Measurements from ENCODE around the gene C8A. TPM values are rescaled to one million over a fixed set of nuclear protein-coding genes. Genes with fewer than 3 reads are reported as not detected.

Gene C8A
- polyA plus RNA-seq, 1 donor (not counting 4 experiments of a cell fraction or from before 2014, with no cell fraction given), result not detected

- H3K4me3 ChIP-seq (ENCODE audit: control insufficient read depth in 2 of 3, extremely low read depth in 1 of 3, insufficient read depth in 2 of 3, low read depth in 1 of 3, low read length in 3 of 3), result no peak overlapping the region
- H2AFZ ChIP-seq (ENCODE audit: control insufficient read depth, low read length), result no peak overlapping the region
- no peak overlapping the region for H3K4me2 ChIP-seq (ENCODE audit: control insufficient read depth, extremely low read depth, insufficient read depth, low read depth, low read length)
- no peaks in the 10 kb centered on the region for H3K36me3 ChIP-seq (ENCODE audit: control insufficient read depth in 2 of 2, extremely low read depth in 1 of 2, insufficient read depth in 2 of 2, low read length in 2 of 2)
- no peaks in the 10 kb centered on the region for H3K9me3 ChIP-seq (ENCODE audit: control insufficient read depth, low read depth, low read length)
- dilution Hi-C loops (cut with MboI; ENCODE audit: extremely low pct_ligation_motif_present, low sequenced_read_pairs), result no loop called here
- no peak overlapping the region for H3K9ac ChIP-seq (ENCODE audit: control insufficient read depth, extremely low read depth, insufficient read depth, low read length)
- H3K79me2 ChIP-seq (ENCODE audit: control insufficient read depth, insufficient read depth, low read length), result no peaks in the 10 kb centered on the region
- no peak for FAIRE-seq
- no peaks in the 10 kb centered on the region for H3K27me3 ChIP-seq (ENCODE audit: control insufficient read depth, extremely low read depth, insufficient read depth, low read length)
- H3K4me1 ChIP-seq (ENCODE audit: control insufficient read depth, extremely low read depth, insufficient read depth, low read length), result peaks cover 13% of the 10 kb centered on the region
- H3K27ac ChIP-seq (ENCODE audit: control insufficient read depth, insufficient read depth, low read length), result no peak overlapping the region
- no peaks in the 10 kb centered on the region for H4K20me1 ChIP-seq (ENCODE audit: control insufficient read depth, extremely low read depth, insufficient read depth, low read length)
- TF ChIP-seq CTCF (optimal IDR thresholded peaks at IDR 0.05 in 1 of 3, IDR thresholded peaks at IDR 0.05 in 1 of 3, conservative IDR thresholded peaks at IDR 0.05 in 1 of 3; ENCODE audit: extremely low read depth in 1 of 3, insufficient read depth in 2 of 3, low read length in 3 of 3), result no peak
- DNase-seq (ENCODE audit: low read depth, low spot score), result no peak
- no peaks in the 10 kb centered on the region for H3K9me1 ChIP-seq (ENCODE audit: control insufficient read depth, extremely low read depth, insufficient read depth, low read length)
Observed at GRCh38 chr1:56835657-56836056, 18.9 kb upstream of the C8A start.

GRCh38 chr1:56836359-56836758, 18.2 kb upstream of the C8A start:
- H3K4me1 ChIP-seq (ENCODE audit: control insufficient read depth, extremely low read depth, insufficient read depth, low read length), result peaks cover 13% of the 10 kb centered on the region
- H4K20me1 ChIP-seq (ENCODE audit: control insufficient read depth, extremely low read depth, insufficient read depth, low read length), result no peaks in the 10 kb centered on the region
- no peak overlapping the region for H3K4me2 ChIP-seq (ENCODE audit: control insufficient read depth, extremely low read depth, insufficient read depth, low read depth, low read length)
- TF ChIP-seq EZH2 (IDR thresholded peaks at IDR 0.05; ENCODE audit: low read length) (no peak), CTCF (optimal IDR thresholded peaks at IDR 0.05 in 1 of 3, IDR thresholded peaks at IDR 0.05 in 1 of 3, conservative IDR thresholded peaks at IDR 0.05 in 1 of 3; ENCODE audit: extremely low read depth in 1 of 3, insufficient read depth in 2 of 3, low read length in 3 of 3) (no peak)
- H3K9ac ChIP-seq (ENCODE audit: control insufficient read depth, extremely low read depth, insufficient read depth, low read length), result no peak overlapping the region
- dilution Hi-C loops (cut with MboI; ENCODE audit: extremely low pct_ligation_motif_present, low sequenced_read_pairs), result no loop called here
- H3K27me3 ChIP-seq (ENCODE audit: control insufficient read depth, extremely low read depth, insufficient read depth, low read length), result no peaks in the 10 kb centered on the region
- H3K27ac ChIP-seq (ENCODE audit: control insufficient read depth, insufficient read depth, low read length), result no peak overlapping the region
- DNase-seq (ENCODE audit: low read depth, low spot score) (no peak), FAIRE-seq (no peak)
- H3K9me3 ChIP-seq (ENCODE audit: control insufficient read depth, low read depth, low read length), result no peaks in the 10 kb centered on the region
- no peak overlapping the region for H3K4me3 ChIP-seq (ENCODE audit: control insufficient read depth in 2 of 3, extremely low read depth in 1 of 3, insufficient read depth in 2 of 3, low read depth in 1 of 3, low read length in 3 of 3)
- H3K79me2 ChIP-seq (ENCODE audit: control insufficient read depth, insufficient read depth, low read length), result no peaks in the 10 kb centered on the region
- no peak overlapping the region for H2AFZ ChIP-seq (ENCODE audit: control insufficient read depth, low read length)
- H3K9me1 ChIP-seq (ENCODE audit: control insufficient read depth, extremely low read depth, insufficient read depth, low read length), result no peaks in the 10 kb centered on the region
- H3K36me3 ChIP-seq (ENCODE audit: control insufficient read depth in 2 of 2, extremely low read depth in 1 of 2, insufficient read depth in 2 of 2, low read length in 2 of 2), result no peaks in the 10 kb centered on the region

Measured in keratinocyte (primary cell).